ENCODE data around the gene LAMA2. TPM values are rescaled to one million over a fixed set of nuclear protein-coding genes. Genes with fewer than 3 reads are reported as not detected.

The LAMA2 gene
- total and polyA plus RNA-seq, 2 of the 13 experiments (the other 11 are each of a cell fraction or from before 2014, with no cell fraction given): 0.11 to 0.28 TPM

DNA sequence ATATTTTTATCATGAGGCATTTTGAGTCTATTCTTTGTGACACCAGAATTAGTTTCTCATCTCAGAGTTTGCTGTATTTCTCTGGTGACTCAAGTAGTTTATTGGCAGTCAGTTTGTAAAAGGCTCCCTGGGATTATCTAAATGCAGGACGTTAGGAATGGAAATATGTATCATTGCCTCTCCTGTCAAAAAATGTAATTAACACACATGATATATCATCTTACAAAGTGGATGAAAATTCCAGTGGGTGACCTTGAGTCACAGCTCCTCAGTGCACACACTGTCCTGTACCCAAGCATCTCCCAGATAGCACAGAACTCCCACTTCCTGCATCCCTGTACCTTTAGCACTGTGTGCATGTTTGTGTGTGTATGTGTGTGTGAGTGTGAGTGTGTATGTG is 258.6 kb downstream of the LAMA2 start:
- H3K9me3 ChIP-seq (ENCODE audit: low read length): no peaks in the 10 kb centered on the region
- BruUV-seq (replicated peaks): no TSS peak
- H2AFZ ChIP-seq (ENCODE audit: low read length): no peak overlapping the region
- ATAC-seq (no peak), DNase-seq (ENCODE audit: low spot score) (no peak), FAIRE-seq (no peak)
- no peaks in the 10 kb centered on the region for H4K20me1 ChIP-seq (ENCODE audit: insufficient read depth, low read length)
- intact Hi-C loops (cut with micrococcal nuclease; ENCODE audit: unreplicated experiment) (no loop called here), in situ Hi-C loops (cut with HindIII; ENCODE audit: extremely low pct_ligation_motif_present, low pct_unique_long_range_greater_than_20kb) (no loop called here)
- H3K4me3 ChIP-seq (replicated peaks in 1 of 3; ENCODE audit: insufficient read depth in 1 of 3, low read depth in 2 of 3, low read length in 3 of 3): no peak overlapping the region
- TF ChIP-seq, protein P1, sequence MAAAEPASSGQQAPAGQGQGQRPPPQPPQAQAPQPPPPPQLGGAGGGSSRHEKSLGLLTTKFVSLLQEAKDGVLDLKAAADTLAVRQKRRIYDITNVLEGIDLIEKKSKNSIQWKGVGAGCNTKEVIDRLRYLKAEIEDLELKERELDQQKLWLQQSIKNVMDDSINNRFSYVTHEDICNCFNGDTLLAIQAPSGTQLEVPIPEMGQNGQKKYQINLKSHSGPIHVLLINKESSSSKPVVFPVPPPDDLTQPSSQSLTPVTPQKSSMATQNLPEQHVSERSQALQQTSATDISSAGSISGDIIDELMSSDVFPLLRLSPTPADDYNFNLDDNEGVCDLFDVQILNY (CRISPR knock-in tag; conservative IDR thresholded peaks at IDR 0.05): no peak
- TF ChIP-seq, protein P2, sequence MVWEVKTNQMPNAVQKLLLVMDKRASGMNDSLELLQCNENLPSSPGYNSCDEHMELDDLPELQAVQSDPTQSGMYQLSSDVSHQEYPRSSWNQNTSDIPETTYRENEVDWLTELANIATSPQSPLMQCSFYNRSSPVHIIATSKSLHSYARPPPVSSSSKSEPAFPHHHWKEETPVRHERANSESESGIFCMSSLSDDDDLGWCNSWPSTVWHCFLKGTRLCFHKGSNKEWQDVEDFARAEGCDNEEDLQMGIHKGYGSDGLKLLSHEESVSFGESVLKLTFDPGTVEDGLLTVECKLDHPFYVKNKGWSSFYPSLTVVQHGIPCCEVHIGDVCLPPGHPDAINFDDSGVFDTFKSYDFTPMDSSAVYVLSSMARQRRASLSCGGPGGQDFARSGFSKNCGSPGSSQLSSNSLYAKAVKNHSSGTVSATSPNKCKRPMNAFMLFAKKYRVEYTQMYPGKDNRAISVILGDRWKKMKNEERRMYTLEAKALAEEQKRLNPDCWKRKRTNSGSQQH (CRISPR knock-in tag; IDR thresholded peaks at IDR 0.05; ENCODE audit: low read depth): no peak
- WGBS (ENCODE audit: low lambda C conversion rate): 0% methylated on average over 1 of the region's 1 CpG
- no peaks in the 10 kb centered on the region for H3K27me3 ChIP-seq (ENCODE audit: control insufficient read depth in 1 of 2, insufficient read depth in 2 of 2, low read length in 2 of 2)
- H3K4me1 ChIP-seq (ENCODE audit: insufficient read depth, low read length): no peaks in the 10 kb centered on the region
- POLR2A ChIA-PET: no interaction called here
- CTCF ChIA-PET (ENCODE audit: low intra/inter-chr PET ratio, low total read pairs): no interaction called here
- no peak overlapping the region for H3K9ac ChIP-seq (ENCODE audit: insufficient read depth, low read depth, low read length)
- no peaks in the 10 kb centered on the region for H3K79me2 ChIP-seq (ENCODE audit: insufficient read depth, low read length)
- no peak overlapping the region for H3K27ac ChIP-seq (ENCODE audit: extremely low read length, insufficient read depth, low read length)
- no peaks in the 10 kb centered on the region for H3K36me3 ChIP-seq (replicated peaks in 1 of 2; ENCODE audit: control insufficient read depth in 1 of 2, insufficient read depth in 2 of 2, low read length in 2 of 2)
- H3K4me2 ChIP-seq (ENCODE audit: low read depth, low read length): no peak overlapping the region

DNA sequence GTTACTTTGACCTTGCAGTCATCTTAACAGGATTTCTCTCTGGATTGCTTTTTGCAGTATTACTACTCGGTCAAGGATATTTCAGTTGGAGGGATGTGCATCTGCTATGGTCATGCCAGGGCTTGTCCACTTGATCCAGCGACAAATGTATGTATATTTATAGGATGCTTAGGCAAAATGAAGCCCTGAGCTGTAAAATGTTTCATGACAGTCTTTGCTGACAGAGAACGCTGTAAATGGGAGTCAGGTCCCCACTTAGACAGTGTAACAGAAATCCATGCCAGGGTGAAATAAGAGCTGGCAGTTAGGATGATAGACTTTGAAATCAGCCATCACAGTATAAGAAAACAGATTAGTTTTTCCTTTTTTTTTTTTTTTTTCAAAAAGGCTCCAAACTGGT is 264.0 kb downstream of the LAMA2 start:
- ChIA-PET CTCF (ENCODE audit: low intra/inter-chr PET ratio, low total read pairs) (no interaction called here), POLR2A (no interaction called here)
- H3K36me3 ChIP-seq (replicated peaks in 1 of 2; ENCODE audit: control insufficient read depth in 1 of 2, insufficient read depth in 2 of 2, low read length in 2 of 2): no peaks in the 10 kb centered on the region
- intact Hi-C loops (cut with micrococcal nuclease; ENCODE audit: unreplicated experiment): no loop called here
- no peaks in the 10 kb centered on the region for H3K4me1 ChIP-seq (ENCODE audit: insufficient read depth, low read length)
- no peaks in the 10 kb centered on the region for H3K9me3 ChIP-seq (ENCODE audit: low read length)
- no peaks in the 10 kb centered on the region for H3K27me3 ChIP-seq (ENCODE audit: control insufficient read depth in 1 of 2, insufficient read depth in 2 of 2, low read length in 2 of 2)
- no peak overlapping the region for H3K9ac ChIP-seq (ENCODE audit: insufficient read depth, low read depth, low read length)
- DNase-seq (ENCODE audit: low spot score): no peak
- ATAC-seq: no peak
- FAIRE-seq: no peak
- no peak overlapping the region for H2AFZ ChIP-seq (ENCODE audit: low read length)
- no peaks in the 10 kb centered on the region for H3K79me2 ChIP-seq (ENCODE audit: insufficient read depth, low read length)
- no TSS peak for BruUV-seq (replicated peaks)
- H3K4me3 ChIP-seq (replicated peaks in 1 of 3; ENCODE audit: insufficient read depth in 1 of 3, low read depth in 2 of 3, low read length in 3 of 3): no peak overlapping the region
- WGBS (ENCODE audit: low lambda C conversion rate): 0% methylated on average over 3 of the region's 3 CpGs
- no peaks in the 10 kb centered on the region for H4K20me1 ChIP-seq (ENCODE audit: insufficient read depth, low read length)
- no peak overlapping the region for H3K27ac ChIP-seq (ENCODE audit: extremely low read length, insufficient read depth, low read length)
- no peak overlapping the region for H3K4me2 ChIP-seq (ENCODE audit: low read depth, low read length)
- in situ Hi-C loops (cut with HindIII; ENCODE audit: extremely low pct_ligation_motif_present, low pct_unique_long_range_greater_than_20kb): no loop called here
- TF ChIP-seq ZNF225 (CRISPR knock-in tag; IDR thresholded peaks at IDR 0.05): no peak
- TF ChIP-seq MIER2 (CRISPR knock-in tag; IDR thresholded peaks at IDR 0.05): no peak
- TF ChIP-seq ZNF138 (CRISPR knock-in tag; IDR thresholded peaks at IDR 0.05; ENCODE audit: low read depth): no peak
- TF ChIP-seq, protein P3, sequence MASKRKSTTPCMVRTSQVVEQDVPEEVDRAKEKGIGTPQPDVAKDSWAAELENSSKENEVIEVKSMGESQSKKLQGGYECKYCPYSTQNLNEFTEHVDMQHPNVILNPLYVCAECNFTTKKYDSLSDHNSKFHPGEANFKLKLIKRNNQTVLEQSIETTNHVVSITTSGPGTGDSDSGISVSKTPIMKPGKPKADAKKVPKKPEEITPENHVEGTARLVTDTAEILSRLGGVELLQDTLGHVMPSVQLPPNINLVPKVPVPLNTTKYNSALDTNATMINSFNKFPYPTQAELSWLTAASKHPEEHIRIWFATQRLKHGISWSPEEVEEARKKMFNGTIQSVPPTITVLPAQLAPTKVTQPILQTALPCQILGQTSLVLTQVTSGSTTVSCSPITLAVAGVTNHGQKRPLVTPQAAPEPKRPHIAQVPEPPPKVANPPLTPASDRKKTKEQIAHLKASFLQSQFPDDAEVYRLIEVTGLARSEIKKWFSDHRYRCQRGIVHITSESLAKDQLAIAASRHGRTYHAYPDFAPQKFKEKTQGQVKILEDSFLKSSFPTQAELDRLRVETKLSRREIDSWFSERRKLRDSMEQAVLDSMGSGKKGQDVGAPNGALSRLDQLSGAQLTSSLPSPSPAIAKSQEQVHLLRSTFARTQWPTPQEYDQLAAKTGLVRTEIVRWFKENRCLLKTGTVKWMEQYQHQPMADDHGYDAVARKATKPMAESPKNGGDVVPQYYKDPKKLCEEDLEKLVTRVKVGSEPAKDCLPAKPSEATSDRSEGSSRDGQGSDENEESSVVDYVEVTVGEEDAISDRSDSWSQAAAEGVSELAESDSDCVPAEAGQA (IDR thresholded peaks at IDR 0.05; ENCODE audit: low read depth): no peak
- TF ChIP-seq, protein P3 (CRISPR knock-in tag; IDR thresholded peaks at IDR 0.05; ENCODE audit: borderline replicate concordance): no peak
- no peak for TF ChIP-seq ZNF776 (CRISPR knock-in tag; IDR thresholded peaks at IDR 0.05)

All from HepG2 (cell line).